HepG2 (cell line): ENCODE measurements around the gene EARS2. TPM values are rescaled to one million over a fixed set of nuclear protein-coding genes. Genes with fewer than 3 reads are reported as not detected.
A peak's percentile ranks its signal among the peaks of the same experiment; 100 is the strongest.

Source experiments
- ARNT2 ChIP-seq: sonication (generic); formaldehyde crosslinking; IDR thresholded peaks from 2 replicates; pipeline ENCODE4 v1.8.0; 2022; ENCODE audit warnings: mild to moderate bottlenecking, low read depth, missing genetic modification reagents, moderate library complexity
- BRD4 ChIP-seq: sonication (generic); formaldehyde crosslinking; IDR thresholded peaks from 2 replicates; pipeline ENCODE4 v1.4.0; 2020; ENCODE audit warnings: missing genetic modification reagents
- IKZF4 ChIP-seq: sonication (generic); formaldehyde crosslinking; IDR thresholded peaks from 2 replicates; pipeline ENCODE4 v1.5.1; 2020; ENCODE audit warnings: borderline replicate concordance, mild to moderate bottlenecking, low read depth, missing genetic modification reagents; ENCODE audit errors: not compliant biosample characterization
- PHF5A ChIP-seq: IDR thresholded peaks from one replicate; pipeline ENCODE4 v1.6.1; 2018; ENCODE audit warnings: low read depth, missing genetic modification reagents; ENCODE audit not compliant: unreplicated experiment
- SRF ChIP-seq: IDR thresholded peaks from 2 replicates; pipeline ENCODE4 v1.6.1; 2011; ENCODE audit warnings: mild to moderate bottlenecking, low read depth, low read length, moderate library complexity
- U2AF1 ChIP-seq: fragments of 200-400 bp; formaldehyde crosslinking; optimal IDR thresholded peaks from 2 replicates; pipeline ENCODE3; 2017; ENCODE audit warnings: mild to moderate bottlenecking, low read depth, low read length
- ZNF44 ChIP-seq: sonication (generic); formaldehyde crosslinking; IDR thresholded peaks from 2 replicates; pipeline ENCODE4 v1.5.1; 2020; ENCODE audit warnings: mild to moderate bottlenecking, missing genetic modification reagents
- ZNF550 ChIP-seq: sonication (generic); formaldehyde crosslinking; IDR thresholded peaks from 2 replicates; pipeline ENCODE4 v1.4.0; 2020; ENCODE audit warnings: mild to moderate bottlenecking, missing genetic modification reagents, borderline replicate concordance
- ZNF772 ChIP-seq: sonication (generic); formaldehyde crosslinking; IDR thresholded peaks from 2 replicates; pipeline ENCODE4 v1.5.0; 2020; ENCODE audit warnings: mild to moderate bottlenecking, missing genetic modification reagents
- polyA plus RNA-seq, 8 experiments: library from polyadenylated mRNA; depleted of rRNA in 3 of 8; stranded (reverse) in 7 of 8; unstranded in 1 of 8; fragments of >200 nt; fragmentation: Illumina TruSeq in 4 of 8; extraction: Trizol in 4 of 8; gene quantifications; 2 replicates each; pipeline versions ENCODE4 v1.2.1 to v1.2.3, GENCODE V29; 2011 to 2016; ENCODE audit warnings: low read depth in 4 of 8, missing spikeins in 1 of 8, mixed read lengths in 1 of 8; ENCODE audit not compliant: insufficient read depth in 1 of 8
- total RNA-seq, 5 experiments: library from RNA; depleted of rRNA; stranded (reverse); fragments of >200 nt; fragmentation: Illumina TruSeq; extraction: Trizol; gene quantifications; 2 replicates each; pipeline ENCODE4 v1.2.3, GENCODE V29; 2016; ENCODE audit warnings: low read depth in 1 of 5
- TF ChIP-seq, protein P1 (sequence below), 2 experiments: fragments of 450-650 bp in 1 of 2; sonication (generic) in 1 of 2; formaldehyde crosslinking in 1 of 2; IDR thresholded peaks; 2 replicates each; pipeline versions ENCODE4 v1.6.1 to v1.8.0; 2016 to 2022; ENCODE audit warnings: antibody characterized with exemption in 1 of 2, mild to moderate bottlenecking in 1 of 2, missing genetic modification reagents in 1 of 2
- TF ChIP-seq, protein P2 (sequence below): sonication (generic); formaldehyde crosslinking; IDR thresholded peaks from 2 replicates; pipeline ENCODE4 v1.5.0; 2020; ENCODE audit warnings: mild to moderate bottlenecking, missing genetic modification reagents
- TF ChIP-seq, protein P3 (sequence below): sonication (generic); formaldehyde crosslinking; IDR thresholded peaks from 2 replicates; pipeline ENCODE4 v1.4.0; 2020; ENCODE audit warnings: missing genetic modification reagents, mild to moderate bottlenecking, borderline replicate concordance

EARS2 gene
- total and polyA plus RNA-seq, 2 of the 13 experiments (the other 11 are each of a cell fraction or from before 2014, with no cell fraction given): 49.4 to 80.4 TPM

DNA sequence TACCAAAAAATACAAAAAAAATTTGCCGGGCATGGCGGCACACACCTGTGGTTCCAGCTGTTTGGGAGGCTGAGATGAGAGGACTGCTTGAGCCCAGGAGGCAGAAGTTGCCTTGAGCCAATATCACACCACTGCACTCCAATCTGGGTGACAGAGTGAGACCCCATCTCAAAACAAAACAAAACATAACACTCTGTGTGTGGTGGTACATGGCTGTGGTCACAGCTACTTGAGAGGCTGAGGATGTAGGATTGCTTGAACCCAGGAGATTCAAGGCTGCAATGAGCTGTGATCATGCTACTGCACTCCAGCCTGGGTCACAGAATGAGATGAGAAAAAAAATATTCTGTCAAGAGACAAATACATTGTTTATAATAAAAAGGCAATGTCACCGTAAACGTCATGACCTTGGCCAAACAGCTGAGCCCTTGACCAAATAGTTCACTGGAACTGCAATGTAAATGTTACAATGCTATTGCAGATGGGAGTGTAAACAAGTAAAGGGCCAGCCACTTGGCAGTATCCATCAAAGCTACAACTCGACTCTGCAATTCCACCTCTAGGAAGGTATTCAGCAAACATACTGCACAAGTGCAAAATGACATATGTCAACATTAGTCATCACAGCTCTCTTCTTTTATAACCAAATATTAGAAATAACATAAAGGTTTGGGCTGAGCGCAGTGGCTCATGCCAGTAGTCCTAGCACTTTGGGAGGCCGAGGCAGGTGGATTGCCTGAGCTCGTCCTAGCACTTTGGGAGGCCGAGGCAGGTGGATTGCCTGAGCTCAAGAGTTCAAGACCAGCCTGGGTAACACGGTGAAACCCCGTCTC, 16.9 kb downstream of the EARS2 start (continued):
- peak; percentile 85; the same call in 1 of the 2 replicates for TF ChIP-seq ZNF772 (CRISPR knock-in tag)
- TF ChIP-seq, protein P1, sequence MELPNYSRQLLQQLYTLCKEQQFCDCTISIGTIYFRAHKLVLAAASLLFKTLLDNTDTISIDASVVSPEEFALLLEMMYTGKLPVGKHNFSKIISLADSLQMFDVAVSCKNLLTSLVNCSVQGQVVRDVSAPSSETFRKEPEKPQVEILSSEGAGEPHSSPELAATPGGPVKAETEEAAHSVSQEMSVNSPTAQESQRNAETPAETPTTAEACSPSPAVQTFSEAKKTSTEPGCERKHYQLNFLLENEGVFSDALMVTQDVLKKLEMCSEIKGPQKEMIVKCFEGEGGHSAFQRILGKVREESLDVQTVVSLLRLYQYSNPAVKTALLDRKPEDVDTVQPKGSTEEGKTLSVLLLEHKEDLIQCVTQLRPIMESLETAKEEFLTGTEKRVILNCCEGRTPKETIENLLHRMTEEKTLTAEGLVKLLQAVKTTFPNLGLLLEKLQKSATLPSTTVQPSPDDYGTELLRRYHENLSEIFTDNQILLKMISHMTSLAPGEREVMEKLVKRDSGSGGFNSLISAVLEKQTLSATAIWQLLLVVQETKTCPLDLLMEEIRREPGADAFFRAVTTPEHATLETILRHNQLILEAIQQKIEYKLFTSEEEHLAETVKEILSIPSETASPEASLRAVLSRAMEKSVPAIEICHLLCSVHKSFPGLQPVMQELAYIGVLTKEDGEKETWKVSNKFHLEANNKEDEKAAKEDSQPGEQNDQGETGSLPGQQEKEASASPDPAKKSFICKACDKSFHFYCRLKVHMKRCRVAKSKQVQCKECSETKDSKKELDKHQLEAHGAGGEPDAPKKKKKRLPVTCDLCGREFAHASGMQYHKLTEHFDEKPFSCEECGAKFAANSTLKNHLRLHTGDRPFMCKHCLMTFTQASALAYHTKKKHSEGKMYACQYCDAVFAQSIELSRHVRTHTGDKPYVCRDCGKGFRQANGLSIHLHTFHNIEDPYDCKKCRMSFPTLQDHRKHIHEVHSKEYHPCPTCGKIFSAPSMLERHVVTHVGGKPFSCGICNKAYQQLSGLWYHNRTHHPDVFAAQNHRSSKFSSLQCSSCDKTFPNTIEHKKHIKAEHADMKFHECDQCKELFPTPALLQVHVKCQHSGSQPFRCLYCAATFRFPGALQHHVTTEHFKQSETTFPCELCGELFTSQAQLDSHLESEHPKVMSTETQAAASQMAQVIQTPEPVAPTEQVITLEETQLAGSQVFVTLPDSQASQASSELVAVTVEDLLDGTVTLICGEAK (IDR thresholded peaks at IDR 0.05): no peak; the same call in 1 of the 2 replicates
- TF ChIP-seq, protein P1 (CRISPR knock-in tag; IDR thresholded peaks at IDR 0.05): peak; percentile 57; the same call in 1 of the 2 replicates
- TF ChIP-seq ZNF44 (CRISPR knock-in tag): peak; percentile 94; the same call in 1 of the 2 replicates
- TF ChIP-seq, protein P2, sequence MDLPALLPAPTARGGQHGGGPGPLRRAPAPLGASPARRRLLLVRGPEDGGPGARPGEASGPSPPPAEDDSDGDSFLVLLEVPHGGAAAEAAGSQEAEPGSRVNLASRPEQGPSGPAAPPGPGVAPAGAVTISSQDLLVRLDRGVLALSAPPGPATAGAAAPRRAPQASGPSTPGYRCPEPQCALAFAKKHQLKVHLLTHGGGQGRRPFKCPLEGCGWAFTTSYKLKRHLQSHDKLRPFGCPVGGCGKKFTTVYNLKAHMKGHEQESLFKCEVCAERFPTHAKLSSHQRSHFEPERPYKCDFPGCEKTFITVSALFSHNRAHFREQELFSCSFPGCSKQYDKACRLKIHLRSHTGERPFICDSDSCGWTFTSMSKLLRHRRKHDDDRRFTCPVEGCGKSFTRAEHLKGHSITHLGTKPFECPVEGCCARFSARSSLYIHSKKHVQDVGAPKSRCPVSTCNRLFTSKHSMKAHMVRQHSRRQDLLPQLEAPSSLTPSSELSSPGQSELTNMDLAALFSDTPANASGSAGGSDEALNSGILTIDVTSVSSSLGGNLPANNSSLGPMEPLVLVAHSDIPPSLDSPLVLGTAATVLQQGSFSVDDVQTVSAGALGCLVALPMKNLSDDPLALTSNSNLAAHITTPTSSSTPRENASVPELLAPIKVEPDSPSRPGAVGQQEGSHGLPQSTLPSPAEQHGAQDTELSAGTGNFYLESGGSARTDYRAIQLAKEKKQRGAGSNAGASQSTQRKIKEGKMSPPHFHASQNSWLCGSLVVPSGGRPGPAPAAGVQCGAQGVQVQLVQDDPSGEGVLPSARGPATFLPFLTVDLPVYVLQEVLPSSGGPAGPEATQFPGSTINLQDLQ (CRISPR knock-in tag): no peak
- TF ChIP-seq, protein P3, sequence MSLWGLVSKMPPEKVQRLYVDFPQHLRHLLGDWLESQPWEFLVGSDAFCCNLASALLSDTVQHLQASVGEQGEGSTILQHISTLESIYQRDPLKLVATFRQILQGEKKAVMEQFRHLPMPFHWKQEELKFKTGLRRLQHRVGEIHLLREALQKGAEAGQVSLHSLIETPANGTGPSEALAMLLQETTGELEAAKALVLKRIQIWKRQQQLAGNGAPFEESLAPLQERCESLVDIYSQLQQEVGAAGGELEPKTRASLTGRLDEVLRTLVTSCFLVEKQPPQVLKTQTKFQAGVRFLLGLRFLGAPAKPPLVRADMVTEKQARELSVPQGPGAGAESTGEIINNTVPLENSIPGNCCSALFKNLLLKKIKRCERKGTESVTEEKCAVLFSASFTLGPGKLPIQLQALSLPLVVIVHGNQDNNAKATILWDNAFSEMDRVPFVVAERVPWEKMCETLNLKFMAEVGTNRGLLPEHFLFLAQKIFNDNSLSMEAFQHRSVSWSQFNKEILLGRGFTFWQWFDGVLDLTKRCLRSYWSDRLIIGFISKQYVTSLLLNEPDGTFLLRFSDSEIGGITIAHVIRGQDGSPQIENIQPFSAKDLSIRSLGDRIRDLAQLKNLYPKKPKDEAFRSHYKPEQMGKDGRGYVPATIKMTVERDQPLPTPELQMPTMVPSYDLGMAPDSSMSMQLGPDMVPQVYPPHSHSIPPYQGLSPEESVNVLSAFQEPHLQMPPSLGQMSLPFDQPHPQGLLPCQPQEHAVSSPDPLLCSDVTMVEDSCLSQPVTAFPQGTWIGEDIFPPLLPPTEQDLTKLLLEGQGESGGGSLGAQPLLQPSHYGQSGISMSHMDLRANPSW (CRISPR knock-in tag): peak; percentile 99
- no peak for TF ChIP-seq SRF
- no peak for TF ChIP-seq BRD4 (CRISPR knock-in tag)
- no peak for TF ChIP-seq U2AF1
- TF ChIP-seq IKZF4 (CRISPR knock-in tag): no peak
- no peak for TF ChIP-seq ZNF550 (CRISPR knock-in tag)
- peak; percentile 63; the same call in 1 of the 2 replicates for TF ChIP-seq ARNT2 (CRISPR knock-in tag)
- TF ChIP-seq PHF5A (CRISPR knock-in tag): peak; percentile 87
